Dedifferentiated amniotic fluid mesenchymal stem cell (primary cell): ENCODE measurements around the gene KRTAP2-2.

Source experiments
- DNase-seq: peaks from one replicate; pipeline ENCODE4 v3.0.0-alpha.2; 2016; ENCODE audit errors: extremely low spot score

The KRTAP2-2 gene

GRCh38 chr17:41024697-41025096 lies 30.3 kb downstream of the KRTAP2-2 start:
- DNase-seq = no peak

DNA sequence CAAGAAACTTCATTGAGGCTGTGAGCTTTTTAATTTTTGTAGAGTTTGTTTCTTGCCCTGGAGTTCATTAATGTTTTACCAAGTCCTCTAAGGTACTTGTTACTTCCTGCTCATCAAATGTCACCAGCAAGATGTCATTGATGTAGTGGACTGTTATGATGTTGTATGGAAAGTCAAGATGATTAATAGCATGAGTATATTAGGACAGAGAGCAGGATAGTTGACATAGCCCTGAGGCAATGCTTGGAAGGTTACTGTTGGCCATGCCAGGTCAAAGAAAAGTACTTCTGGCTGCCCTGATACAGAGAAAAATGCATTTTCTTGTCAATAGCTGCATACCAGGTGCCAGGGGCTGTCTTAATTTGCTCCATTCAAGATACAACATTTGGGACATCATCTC lies 34.7 kb downstream of the KRTAP2-2 start:
- DNase-seq = no peak

DNA sequence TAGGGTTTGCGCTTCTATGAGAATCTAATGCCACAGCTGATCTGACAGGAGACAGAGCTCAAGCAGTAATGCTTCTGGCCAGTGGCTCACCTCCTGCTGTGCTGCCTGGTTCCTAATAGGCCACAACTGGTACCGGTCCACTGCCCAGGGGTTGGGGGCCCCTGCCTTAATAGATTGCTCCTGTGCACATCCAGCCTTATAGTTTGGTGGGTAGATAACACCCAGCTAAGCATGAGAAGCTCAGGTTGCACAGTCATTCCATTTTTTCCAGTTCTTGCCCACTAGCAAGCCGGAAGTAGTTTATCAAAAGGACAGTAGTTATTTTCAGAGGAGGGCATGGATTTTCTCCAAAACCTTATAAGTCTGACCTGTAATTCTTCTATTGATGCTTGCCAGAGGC lies 35.6 kb downstream of the KRTAP2-2 start:
- no peak for DNase-seq

DNA sequence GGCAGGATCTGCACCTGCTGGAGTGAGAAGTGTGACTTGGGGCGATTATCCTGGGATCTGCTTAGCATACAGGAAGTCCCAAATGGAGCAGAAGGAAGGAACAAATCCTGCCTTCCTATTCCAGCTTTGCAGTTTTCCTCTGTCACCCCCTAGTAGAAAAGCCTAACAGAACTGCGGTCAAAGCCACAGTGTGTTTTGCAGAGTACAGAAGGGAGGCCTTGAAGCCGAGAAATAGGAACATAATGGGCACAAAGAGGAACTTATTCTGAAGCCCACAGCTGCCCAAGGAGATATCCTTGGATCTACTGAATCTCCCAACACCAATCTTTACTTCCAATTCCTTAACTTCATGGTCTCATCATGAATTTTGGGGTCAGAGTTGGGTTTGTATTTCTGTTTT lies 36.5 kb downstream of the KRTAP2-2 start:
- no peak for DNase-seq

GRCh38 chr17:41016578-41017215 lies 38.3 kb downstream of the KRTAP2-2 start:
- DNase-seq = no peak

GRCh38 chr17:41015454-41015853 lies 39.6 kb downstream of the KRTAP2-2 start:
- no peak for DNase-seq

DNA sequence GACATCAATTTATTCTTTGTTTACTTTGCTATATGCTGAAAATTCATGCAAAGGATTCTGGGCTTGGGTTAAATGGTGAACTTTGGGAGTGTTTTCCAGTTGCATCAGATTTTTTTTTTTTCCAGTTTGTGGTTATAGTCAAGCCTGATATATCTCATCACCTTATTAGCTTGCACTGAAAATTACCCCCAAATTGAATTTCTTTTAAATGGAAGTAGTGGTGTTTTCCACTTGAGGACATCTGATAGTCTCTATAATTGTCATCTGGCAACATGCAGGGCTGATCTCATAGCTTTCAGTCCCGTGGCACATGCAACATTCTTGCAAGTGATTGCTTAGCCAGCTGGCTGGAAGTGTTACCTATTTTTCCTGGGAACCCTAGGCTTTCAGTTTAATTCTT lies 41.4 kb downstream of the KRTAP2-2 start:
- DNase-seq = peak; percentile 88

DNA sequence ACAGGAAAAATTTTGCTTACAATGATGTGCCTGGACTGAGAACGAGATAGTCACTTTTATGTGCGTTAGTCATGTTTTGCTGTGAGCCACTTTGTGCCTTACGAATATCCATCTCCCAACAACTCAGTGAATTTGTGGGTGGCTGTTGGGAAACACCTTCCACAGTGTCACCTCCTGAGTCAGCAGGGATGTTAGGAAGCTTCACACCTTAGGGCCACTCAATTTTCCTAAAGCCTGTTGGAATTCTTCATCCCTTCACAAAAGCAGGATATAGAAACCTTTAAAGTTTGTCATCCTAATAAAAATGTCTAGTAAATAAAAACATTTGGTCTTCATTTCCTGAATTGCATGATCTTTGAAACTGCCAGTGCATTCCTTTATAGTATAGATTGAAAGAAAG lies 41.8 kb downstream of the KRTAP2-2 start:
- DNase-seq = no peak

- DNase-seq = no peak
Observed at GRCh38 chr17:41012326-41013120, 42.5 kb downstream of the KRTAP2-2 start.

DNA sequence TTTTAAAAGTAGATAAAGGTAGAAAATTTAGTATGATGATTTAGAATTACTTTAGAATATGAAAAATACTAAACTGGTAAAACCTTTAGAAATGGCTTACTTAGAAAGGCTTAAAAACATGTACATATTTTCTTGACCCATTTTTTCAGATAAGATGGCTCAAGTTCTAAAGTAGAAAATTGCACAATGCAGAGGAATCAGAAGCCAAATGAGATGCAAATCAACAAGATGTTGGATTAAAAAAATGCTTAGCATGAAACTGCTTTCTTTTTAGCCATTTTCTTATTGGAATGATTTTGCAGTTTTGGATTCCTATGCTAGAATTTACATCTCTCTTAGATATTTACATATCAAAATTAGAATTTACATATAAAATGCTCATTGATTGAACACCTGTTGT lies 44.6 kb downstream of the KRTAP2-2 start:
- no peak for DNase-seq

- DNase-seq = no peak
Observed at GRCh38 chr17:41009936-41010335, 45.1 kb downstream of the KRTAP2-2 start.

- no peak for DNase-seq
Observed at GRCh38 chr17:41009301-41009760, 45.7 kb downstream of the KRTAP2-2 start.

GRCh38 chr17:41008811-41009210 lies 46.2 kb downstream of the KRTAP2-2 start, which contains the start of gene KRTAP3-1:
Gene KRTAP3-1, minus strand, starts transcription at chr17:41009128. Its CDS starts 54 bp downstream, at chr17:41009074.
- no peak for DNase-seq
